Breast epithelium (tissue), 4 donors: ENCODE data around the gene CLK1. TPM values are rescaled to one million over a fixed set of nuclear protein-coding genes. Genes with fewer than 3 reads are reported as not detected.

Experiments
- DNase-seq, 2 donors: peaks; one replicate each; pipeline ENCODE4 v3.0.0-alpha.2; 2019; ENCODE audit warnings: low spot score in 2 of 2
- H3K27ac ChIP-seq, 2 donors: fragments of 200-600 bp; sonication (generic) in 1 of 2; one replicate each; pipeline ENCODE4 v1.5.1; 2016 to 2019; ENCODE audit warnings: mild to moderate bottlenecking in 1 of 2
- H3K27me3 ChIP-seq, 2 donors: fragments of 200-600 bp; sonication (generic) in 1 of 2; one replicate each; pipeline versions ENCODE4 v1.5.1 to v1.6.0; 2017 to 2019; ENCODE audit warnings: control low read depth in 1 of 2, mild to moderate bottlenecking in 1 of 2
- H3K36me3 ChIP-seq: fragments of 200-600 bp; one replicate; pipeline ENCODE4 v1.5.1; 2019
- H3K4me1 ChIP-seq, 2 donors: fragments of 200-600 bp; sonication (generic); one replicate each; pipeline ENCODE4 v1.5.1; 2016 to 2019; ENCODE audit warnings: control low read depth in 1 of 2
- H3K4me3 ChIP-seq, 3 donors: fragments of 200-600 bp; sonication (generic); 1 replicate in 2 of 3; 2 replicates in 1 of 3; pipeline ENCODE4 v1.5.1; 2016 to 2019; ENCODE audit warnings: mild to moderate bottlenecking in 3 of 3, moderate library complexity in 2 of 3
- H3K9me3 ChIP-seq, 2 donors: fragments of 200-600 bp; sonication (generic) in 1 of 2; one replicate each; pipeline ENCODE4 v1.5.1; 2016 to 2019; ENCODE audit warnings: control low read depth in 1 of 2
- CTCF ChIP-seq, 3 donors: fragments of 450-650 bp; IDR thresholded peaks; one replicate each; pipeline ENCODE4 v1.5.1; 2016 to 2017; ENCODE audit warnings: antibody characterized with exemption in 3 of 3, mild to moderate bottlenecking in 3 of 3, moderate library complexity in 3 of 3
- POLR2A ChIP-seq: fragments of 450-650 bp; IDR thresholded peaks from one replicate; pipeline ENCODE4 v1.6.1; 2016; ENCODE audit warnings: antibody characterized with exemption, mild to moderate bottlenecking, moderate library complexity
- POLR2AphosphoS5 ChIP-seq, 3 donors: sonication (generic); formaldehyde crosslinking; IDR thresholded peaks; one replicate each; pipeline ENCODE4 v1.6.1; 2017; ENCODE audit warnings: antibody characterized with exemption in 3 of 3
- intact Hi-C: fragments of 100-400 bp; cut with DNase I; formaldehyde crosslinking; loops from one replicate; pipeline ENCODE4 v1.15.1; 2023; ENCODE audit warnings: low total_unique reads
- total RNA-seq, 3 donors: library from RNA; depleted of rRNA; stranded (reverse); fragments of >200 nt; gene quantifications; one replicate each; pipeline ENCODE4 v1.1.0, GENCODE V29; 2016

The CLK1 gene
- total RNA-seq, 3 donors from 2014 or later, result 124 to 350 (median 237) TPM

DNA sequence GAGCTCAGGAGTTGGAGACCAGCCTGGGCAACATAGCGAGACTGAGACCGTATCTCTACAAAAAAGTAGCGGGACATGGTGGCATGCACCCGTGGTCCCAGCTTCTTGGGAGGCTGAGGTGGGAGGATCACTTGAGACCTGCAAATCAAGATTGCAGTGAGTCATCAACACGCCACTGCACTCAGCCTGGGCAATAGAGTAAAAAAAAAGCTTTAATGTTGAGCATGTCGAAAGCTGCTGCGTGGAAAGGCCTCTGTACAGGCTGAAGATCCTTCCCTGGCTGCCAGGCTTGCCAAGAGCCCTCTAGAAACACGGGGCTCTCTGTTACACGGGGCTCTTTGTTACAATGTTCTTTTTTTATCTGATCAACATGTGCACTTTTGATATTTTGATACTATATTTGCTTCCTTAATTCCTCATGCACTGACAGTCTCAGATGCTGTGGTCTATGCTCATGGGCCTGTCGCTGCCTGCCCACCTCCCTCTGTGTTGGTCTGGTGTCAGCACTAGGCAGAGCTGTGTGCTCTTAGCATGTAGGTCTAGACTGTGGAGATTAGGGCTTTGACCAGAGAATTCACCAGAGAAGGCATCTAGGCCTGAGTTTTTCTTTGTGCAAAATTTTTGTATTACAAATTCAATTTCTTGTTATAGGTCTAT, 18.7 kb downstream of the CLK1 start:
- Histone ChIP-seq H3K9me3 (no peaks in the 10 kb centered on the region), H3K36me3 (no peaks in the 10 kb centered on the region), H3K4me1 (no peaks in the 10 kb centered on the region), H3K4me3 (no peak overlapping the region), H3K27me3 (no peaks in the 10 kb centered on the region), H3K27ac (no peak overlapping the region)
- intact Hi-C loops, result no loop called here
- no peak for TF ChIP-seq CTCF (IDR thresholded peaks at IDR 0.05)
- TF ChIP-seq POLR2AphosphoS5 (IDR thresholded peaks at IDR 0.05), result no peak
- TF ChIP-seq POLR2A, result no peak
- DNase-seq, result no peak

DNA sequence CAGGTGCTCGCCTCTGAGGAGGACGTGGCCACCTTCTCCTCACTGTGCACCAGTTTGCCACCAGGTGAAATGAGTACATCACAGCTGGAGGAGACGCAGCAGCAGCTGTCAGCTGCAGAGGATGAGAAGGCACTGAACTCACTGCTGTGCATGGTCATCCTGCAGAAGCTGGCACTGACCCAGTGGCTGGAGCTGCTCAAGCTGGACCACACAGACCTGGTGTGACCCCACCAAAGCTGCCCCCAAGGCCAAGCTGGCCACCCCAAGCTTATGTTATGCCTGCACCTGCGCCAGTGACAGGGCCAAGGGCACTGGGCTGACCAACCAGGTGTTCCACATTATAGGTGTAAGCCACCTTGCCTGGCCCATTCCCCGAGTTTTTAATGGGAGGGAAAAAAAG, 19.3 kb downstream of the CLK1 start:
- Histone ChIP-seq H3K4me3 (no peak overlapping the region), H3K27ac (no peak overlapping the region), H3K36me3 (no peaks in the 10 kb centered on the region), H3K27me3 (no peaks in the 10 kb centered on the region), H3K9me3 (no peaks in the 10 kb centered on the region), H3K4me1 (no peaks in the 10 kb centered on the region)
- TF ChIP-seq POLR2A (no peak), CTCF (IDR thresholded peaks at IDR 0.05) (no peak), POLR2AphosphoS5 (IDR thresholded peaks at IDR 0.05) (no peak)
- intact Hi-C loops, result no loop called here
- no peak for DNase-seq

DNA sequence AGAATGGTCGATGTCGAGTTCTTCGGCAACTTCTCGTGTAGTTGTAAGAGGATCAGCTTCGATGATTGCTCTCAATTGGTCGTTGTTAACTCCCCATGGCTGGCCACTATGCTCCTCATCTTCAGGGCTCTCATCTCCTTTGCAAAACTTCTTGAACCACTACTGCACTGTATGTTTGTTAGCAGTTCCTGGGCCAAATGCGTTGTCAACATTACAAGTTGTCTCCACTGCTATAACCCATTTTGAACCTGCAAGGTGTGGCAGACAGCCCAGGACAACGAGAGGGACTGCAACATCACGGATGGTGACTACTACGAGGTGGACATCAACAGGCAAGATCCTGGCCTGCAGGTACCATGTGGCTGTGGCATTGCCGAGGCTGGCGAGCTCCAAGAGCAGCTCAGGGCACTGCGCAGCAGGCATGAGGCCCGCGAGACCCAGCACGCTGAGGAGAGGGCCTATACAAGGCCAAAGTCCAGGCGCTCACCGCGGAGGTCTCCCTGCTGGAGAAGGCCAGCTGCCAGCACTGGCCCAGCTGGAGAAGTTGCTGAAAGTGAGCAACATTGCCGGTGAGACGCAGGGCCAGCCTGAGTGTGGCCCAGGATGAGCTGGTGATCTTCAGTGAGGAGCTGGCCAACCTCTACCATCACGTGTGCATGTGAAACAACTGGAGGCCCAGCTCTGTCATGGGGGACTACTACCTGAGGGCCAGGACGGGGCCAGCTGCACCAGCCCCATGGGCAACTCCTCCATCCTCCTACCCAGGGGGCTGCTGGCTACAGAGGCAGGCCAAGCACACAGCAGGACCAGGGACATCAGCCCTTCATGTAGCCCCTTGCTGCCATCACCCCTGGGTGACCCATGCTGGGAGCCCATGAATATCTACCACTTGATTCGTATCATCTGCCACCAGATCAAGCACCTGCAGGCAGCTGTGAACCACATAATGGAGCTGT, 20.2 kb downstream of the CLK1 start:
- no peaks in the 10 kb centered on the region for H3K36me3 ChIP-seq
- H3K27me3 ChIP-seq, result no peaks in the 10 kb centered on the region
- TF ChIP-seq POLR2AphosphoS5 (IDR thresholded peaks at IDR 0.05) (no peak), POLR2A (no peak), CTCF (IDR thresholded peaks at IDR 0.05) (no peak)
- no peak overlapping the region for H3K4me3 ChIP-seq
- intact Hi-C loops, result no loop called here
- H3K4me1 ChIP-seq, result no peaks in the 10 kb centered on the region
- no peak overlapping the region for H3K27ac ChIP-seq
- no peaks in the 10 kb centered on the region for H3K9me3 ChIP-seq
- DNase-seq, result no peak

GRCh38 chr2:200839513-200839912, 24.9 kb downstream of the CLK1 start:
- no peak overlapping the region for H3K27ac ChIP-seq
- no peak for TF ChIP-seq POLR2A
- TF ChIP-seq POLR2AphosphoS5 (IDR thresholded peaks at IDR 0.05), result no peak
- no peak for TF ChIP-seq CTCF (IDR thresholded peaks at IDR 0.05)
- no peaks in the 10 kb centered on the region for H3K27me3 ChIP-seq
- no peak overlapping the region for H3K4me3 ChIP-seq
- intact Hi-C loops, result no loop called here
- peaks cover 10 to 14% of the 10 kb centered on the region in 2 donors for H3K9me3 ChIP-seq
- no peak for DNase-seq
- H3K4me1 ChIP-seq, result no peaks in the 10 kb centered on the region
- no peaks in the 10 kb centered on the region for H3K36me3 ChIP-seq

GRCh38 chr2:200834701-200835100, 29.8 kb downstream of the CLK1 start:
- no peak for DNase-seq
- no peak for TF ChIP-seq POLR2A
- TF ChIP-seq CTCF (IDR thresholded peaks at IDR 0.05), result no peak
- no peak for TF ChIP-seq POLR2AphosphoS5 (IDR thresholded peaks at IDR 0.05)
- H3K27ac ChIP-seq, result no peak overlapping the region
- H3K9me3 ChIP-seq, result peaks cover 10 to 14% of the 10 kb centered on the region in 2 donors
- intact Hi-C loops, result loop anchor here (5.0 kb wide), 1 partner anchor 1568 kb away; no protein-coding TSS in a partner anchor
- no peak overlapping the region for H3K4me3 ChIP-seq
- no peaks in the 10 kb centered on the region for H3K4me1 ChIP-seq
- H3K27me3 ChIP-seq, result no peaks in the 10 kb centered on the region
- H3K36me3 ChIP-seq, result no peaks in the 10 kb centered on the region
